RWPE2 (cell line): ENCODE results near the gene SMIM35.

ENCODE experiments used
- ATAC-seq: fragments of 200-7000 bp; cut with Tn5 transposase; 3 replicates; pipeline ENCODE4 v1.9.1; 2021; ENCODE audit warnings: low read depth
- DNase-seq: peaks from one replicate; pipeline ENCODE4 v3.0.0-alpha.2; 2020; ENCODE audit warnings: low spot score
- H3K27ac ChIP-seq: fragments of 450-650 bp; 2 replicates; pipeline ENCODE4 v1.5.1; 2017; ENCODE audit warnings: mild to moderate bottlenecking; ENCODE audit not compliant: poor library complexity, severe bottlenecking
- H3K27me3 ChIP-seq: fragments of 250-450 bp; sonication (Bioruptor Pico); 2 replicates; pipeline ENCODE4 v1.5.1; 2021; ENCODE audit warnings: mild to moderate bottlenecking, moderate library complexity; ENCODE audit not compliant: insufficient read depth, poor library complexity, severe bottlenecking
- H3K36me3 ChIP-seq: fragments of 250-450 bp; sonication (Bioruptor Pico); 2 replicates; pipeline ENCODE4 v1.5.1; 2020; ENCODE audit warnings: low read depth, mild to moderate bottlenecking, moderate library complexity
- H3K4me1 ChIP-seq: fragments of 250-450 bp; sonication (Bioruptor Pico); 2 replicates; pipeline ENCODE4 v1.5.1; 2021; ENCODE audit warnings: mild to moderate bottlenecking, moderate library complexity; ENCODE audit not compliant: insufficient read depth, poor library complexity, severe bottlenecking
- H3K4me3 ChIP-seq: fragments of 250-450 bp; sonication (Bioruptor Pico); 2 replicates; pipeline ENCODE4 v1.5.1; 2021; ENCODE audit warnings: mild to moderate bottlenecking, moderate library complexity; ENCODE audit not compliant: severe bottlenecking
- H3K9me3 ChIP-seq: fragments of 250-450 bp; sonication (Bioruptor Pico); 2 replicates; pipeline ENCODE4 v1.5.1; 2021; ENCODE audit warnings: mild to moderate bottlenecking, moderate library complexity; ENCODE audit not compliant: severe bottlenecking
- TF ChIP-seq, protein P1 (sequence below): fragments of 450-650 bp; IDR thresholded peaks from one replicate; pipeline ENCODE4 v1.5.1; 2017; ENCODE audit warnings: mild to moderate bottlenecking, moderate library complexity; ENCODE audit not compliant: poor library complexity, severe bottlenecking

SMIM35 gene

DNA sequence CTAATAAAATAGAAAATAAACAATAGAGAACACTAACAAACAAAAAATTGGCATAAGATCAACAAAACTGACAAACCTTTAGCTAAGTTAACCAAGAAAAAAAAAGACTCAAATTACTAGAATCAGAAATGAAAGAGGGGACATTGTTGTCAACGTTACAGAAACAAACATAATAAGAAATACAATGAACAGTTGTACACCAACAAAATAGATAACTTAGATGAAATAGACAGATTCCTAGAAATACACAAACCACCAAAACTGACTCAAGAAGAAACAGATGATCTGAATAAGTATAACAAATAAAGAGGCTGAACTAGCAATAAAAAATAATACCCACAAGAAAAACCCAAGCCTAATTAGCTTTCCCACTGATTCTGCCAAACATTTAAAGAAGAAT is 44.6 kb downstream of the SMIM35 start:
- Histone ChIP-seq H3K4me1 (peaks cover 6% of the 10 kb centered on the region), H3K27me3 (no peaks in the 10 kb centered on the region), H3K36me3 (no peaks in the 10 kb centered on the region), H3K9me3 (no peaks in the 10 kb centered on the region), H3K4me3 (no peak overlapping the region), H3K27ac (no peak overlapping the region)
- TF ChIP-seq, protein P1, sequence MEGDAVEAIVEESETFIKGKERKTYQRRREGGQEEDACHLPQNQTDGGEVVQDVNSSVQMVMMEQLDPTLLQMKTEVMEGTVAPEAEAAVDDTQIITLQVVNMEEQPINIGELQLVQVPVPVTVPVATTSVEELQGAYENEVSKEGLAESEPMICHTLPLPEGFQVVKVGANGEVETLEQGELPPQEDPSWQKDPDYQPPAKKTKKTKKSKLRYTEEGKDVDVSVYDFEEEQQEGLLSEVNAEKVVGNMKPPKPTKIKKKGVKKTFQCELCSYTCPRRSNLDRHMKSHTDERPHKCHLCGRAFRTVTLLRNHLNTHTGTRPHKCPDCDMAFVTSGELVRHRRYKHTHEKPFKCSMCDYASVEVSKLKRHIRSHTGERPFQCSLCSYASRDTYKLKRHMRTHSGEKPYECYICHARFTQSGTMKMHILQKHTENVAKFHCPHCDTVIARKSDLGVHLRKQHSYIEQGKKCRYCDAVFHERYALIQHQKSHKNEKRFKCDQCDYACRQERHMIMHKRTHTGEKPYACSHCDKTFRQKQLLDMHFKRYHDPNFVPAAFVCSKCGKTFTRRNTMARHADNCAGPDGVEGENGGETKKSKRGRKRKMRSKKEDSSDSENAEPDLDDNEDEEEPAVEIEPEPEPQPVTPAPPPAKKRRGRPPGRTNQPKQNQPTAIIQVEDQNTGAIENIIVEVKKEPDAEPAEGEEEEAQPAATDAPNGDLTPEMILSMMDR: no peak
- ATAC-seq: no peak
- no peak for DNase-seq

DNA sequence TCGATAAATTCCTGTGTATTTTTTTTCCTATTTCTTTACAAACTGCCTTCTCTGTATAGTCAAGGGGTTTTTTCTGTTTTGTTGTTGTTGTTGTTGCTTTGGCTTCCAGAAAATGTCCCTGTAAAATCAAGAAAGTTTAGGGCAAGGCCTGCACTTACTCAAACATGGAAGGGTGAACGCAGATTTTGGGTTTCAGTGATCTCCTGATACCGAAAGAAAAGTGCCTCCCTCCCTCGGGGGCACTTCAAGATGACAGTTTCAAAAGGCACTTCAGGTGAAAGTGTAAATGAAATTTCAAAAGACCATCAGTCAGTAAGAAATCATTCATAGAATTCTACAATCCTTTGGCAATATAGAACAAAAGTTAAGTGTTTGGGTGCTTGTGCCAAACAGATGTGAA is 53.3 kb downstream of the SMIM35 start:
- H3K27ac ChIP-seq: no peak overlapping the region
- no peaks in the 10 kb centered on the region for H3K4me1 ChIP-seq
- H3K4me3 ChIP-seq: no peak overlapping the region
- DNase-seq (no peak), ATAC-seq (no peak)
- TF ChIP-seq, protein P1: no peak
- no peaks in the 10 kb centered on the region for H3K36me3 ChIP-seq
- peaks cover 3% of the 10 kb centered on the region for H3K27me3 ChIP-seq
- H3K9me3 ChIP-seq: no peaks in the 10 kb centered on the region

DNA sequence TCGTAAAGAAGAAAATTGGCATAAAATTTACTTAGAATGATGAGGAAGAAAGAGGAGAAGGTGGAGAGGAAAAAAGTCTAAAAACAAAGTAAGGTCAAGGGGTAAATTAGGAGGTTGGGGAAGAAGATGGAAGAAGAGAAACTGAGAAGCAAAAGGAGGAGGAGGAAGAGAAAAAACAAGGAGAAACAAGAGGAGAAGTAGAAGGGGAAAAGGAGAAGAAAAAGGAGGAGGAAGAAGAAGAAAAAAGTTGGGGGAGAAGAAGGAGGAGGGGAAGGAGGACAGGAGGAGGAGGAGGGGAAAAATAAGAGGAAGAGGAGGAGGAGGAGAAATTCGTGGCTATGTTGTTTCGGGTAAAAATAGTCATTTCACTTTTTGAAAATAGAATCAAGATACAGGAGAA is 58.1 kb downstream of the SMIM35 start:
- DNase-seq (no peak), ATAC-seq (no peak)
- no peaks in the 10 kb centered on the region for H3K9me3 ChIP-seq
- TF ChIP-seq, protein P1: no peak
- H3K27ac ChIP-seq: no peak overlapping the region
- H3K4me1 ChIP-seq: no peaks in the 10 kb centered on the region
- H3K36me3 ChIP-seq: no peaks in the 10 kb centered on the region
- peaks cover 8% of the 10 kb centered on the region for H3K27me3 ChIP-seq
- H3K4me3 ChIP-seq: no peak overlapping the region

DNA sequence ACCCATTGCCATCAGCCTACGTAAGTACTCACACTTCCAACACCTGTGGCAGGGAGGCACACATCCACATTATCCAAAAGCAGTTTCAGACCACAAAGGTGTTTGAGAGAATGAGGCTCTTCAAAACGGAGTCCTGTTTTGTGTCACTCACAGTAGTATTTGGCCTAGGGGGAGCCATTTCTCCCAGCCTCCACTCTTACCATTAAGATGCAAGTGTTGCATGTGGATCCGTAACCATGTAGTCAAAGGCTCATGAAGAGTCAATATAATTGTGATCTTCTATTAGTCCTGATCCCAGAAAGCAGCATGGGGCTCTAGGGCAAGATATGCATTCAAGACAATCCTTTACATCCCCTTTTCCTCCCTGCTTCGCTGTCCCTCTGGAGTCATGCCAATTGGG is 59.1 kb downstream of the SMIM35 start:
- TF ChIP-seq, protein P1: no peak
- Histone ChIP-seq H3K27ac (no peak overlapping the region), H3K36me3 (no peaks in the 10 kb centered on the region), H3K27me3 (peaks cover 8% of the 10 kb centered on the region), H3K4me3 (no peak overlapping the region), H3K9me3 (no peaks in the 10 kb centered on the region), H3K4me1 (no peaks in the 10 kb centered on the region)
- DNase-seq (no peak), ATAC-seq (no peak)

DNA sequence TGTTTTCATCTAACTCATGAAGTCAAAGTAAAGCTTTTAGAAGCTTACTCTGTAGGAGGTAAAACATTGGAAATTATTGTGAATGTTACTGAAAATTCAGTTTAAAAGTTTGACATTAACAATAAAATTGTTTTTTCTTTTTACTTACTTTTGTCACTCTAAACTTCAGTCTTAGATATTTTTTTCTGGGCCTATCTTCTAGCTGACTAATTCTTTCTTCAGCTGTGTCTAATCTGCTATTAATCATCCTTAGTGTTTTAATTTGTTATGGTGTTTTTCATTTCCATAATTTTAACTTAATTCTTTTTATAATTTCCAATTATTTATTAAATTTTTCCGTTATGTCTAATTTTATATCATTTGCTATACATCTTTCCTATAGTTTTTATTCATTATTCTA is 65.6 kb downstream of the SMIM35 start:
- Histone ChIP-seq H3K36me3 (no peaks in the 10 kb centered on the region), H3K27ac (no peak overlapping the region), H3K4me1 (no peaks in the 10 kb centered on the region), H3K27me3 (peaks cover 21% of the 10 kb centered on the region), H3K9me3 (no peaks in the 10 kb centered on the region), H3K4me3 (no peak overlapping the region)
- TF ChIP-seq, protein P1: no peak
- ATAC-seq: no peak
- no peak for DNase-seq
